Keratinocyte (primary cell): ENCODE results near the gene ADAMTS2.

Experiments
- CTCF ChIP-seq, 3 experiments: IDR thresholded peaks in 1 of 3; conservative IDR thresholded peaks in 1 of 3; optimal IDR thresholded peaks in 1 of 3; 2 replicates in 2 of 3; 3 replicates in 1 of 3; pipeline versions ENCODE3 to v1.5.1; 2011; ENCODE audit warnings: low read length in 3 of 3, mild to moderate bottlenecking in 3 of 3, moderate library complexity in 2 of 3, control low read depth in 1 of 3, inconsistent platforms in 1 of 3; ENCODE audit not compliant: insufficient read depth in 2 of 3; ENCODE audit errors: extremely low read depth in 1 of 3
- EZH2 ChIP-seq: IDR thresholded peaks from one replicate; pipeline ENCODE4 v1.6.1; 2012; ENCODE audit warnings: inconsistent platforms, mild to moderate bottlenecking, low read length, moderate library complexity

GRCh38 chr5:179137643-179138567 lies 207.4 kb downstream of the ADAMTS2 start:
- TF ChIP-seq CTCF (optimal IDR thresholded peaks at IDR 0.05 in 1 of 3, IDR thresholded peaks at IDR 0.05 in 1 of 3, conservative IDR thresholded peaks at IDR 0.05 in 1 of 3; ENCODE audit: extremely low read depth in 1 of 3, insufficient read depth in 2 of 3, low read length in 3 of 3) (no peak), EZH2 (no peak)
